ENCODE measurements around the gene SYP. TPM values are rescaled to one million over a fixed set of nuclear protein-coding genes. Genes with fewer than 3 reads are reported as not detected.
A peak's percentile ranks its signal among the peaks of the same experiment; 100 is the strongest.

The SYP gene
- total RNA-seq, 1 experiment from 2014 or later, result 0.44 TPM

DNA sequence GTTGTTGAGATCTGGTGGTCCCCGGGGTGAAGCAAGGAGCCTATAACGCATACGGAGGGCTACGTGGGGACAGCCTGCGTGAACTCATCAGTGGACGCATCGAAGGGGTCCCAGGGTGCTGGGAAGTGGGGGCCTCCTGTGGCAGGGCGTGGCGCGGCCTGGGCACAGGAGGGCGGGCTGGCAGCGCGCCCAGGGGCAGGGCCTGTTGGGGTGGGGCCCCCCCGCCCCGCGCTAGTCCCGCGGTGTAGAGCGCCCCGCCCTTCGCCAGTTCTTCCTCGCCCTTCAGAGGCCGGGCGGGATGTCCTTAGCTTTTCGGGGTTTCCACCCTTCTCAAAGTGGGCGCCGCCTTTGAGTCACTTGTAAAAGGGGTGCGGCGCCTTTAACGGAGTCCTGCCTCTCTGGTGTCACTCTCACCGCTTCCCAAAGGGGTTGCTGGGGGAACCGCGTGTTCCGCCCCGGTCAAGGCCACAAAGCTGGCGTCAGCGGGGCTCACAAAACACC lies 27.7 kb downstream of the SYP start:
- Histone ChIP-seq H3K27me3 (ENCODE audit: insufficient read depth, low read depth) (no peaks in the 10 kb centered on the region), H3F3A (ENCODE audit: insufficient read depth, low read depth) (no peaks in the 10 kb centered on the region), H3K4me1 (replicated peaks; ENCODE audit: insufficient read depth) (no peaks in the 10 kb centered on the region), H3K9me2 (ENCODE audit: insufficient read depth) (no peaks in the 10 kb centered on the region), H3K79me2 (ENCODE audit: low read depth) (no peaks in the 10 kb centered on the region), H2AFZ (no peak overlapping the region), H3K27ac (no peak overlapping the region), H3K9me3 (ENCODE audit: insufficient read depth, low read depth) (no peaks in the 10 kb centered on the region), H3K36me3 (ENCODE audit: low read depth) (no peaks in the 10 kb centered on the region), H3K4me3 (peak overlapping the region; percentile 56; the same call in 1 of the 2 replicates), H3K4me2 (peak overlapping the region; percentile 64), H4K20me1 (ENCODE audit: insufficient read depth) (no peaks in the 10 kb centered on the region)
- CTCF ChIA-PET, result no interaction called here
- DNase-seq, result peak; percentile 57 to 63
- no TSS peak for BruUV-seq (replicated peaks)
- POLR2A ChIA-PET (ENCODE audit: unreplicated experiment), result interaction anchor here (0.7 kb wide), 2 partner anchors 10 to 17 kb away, joined by 3 to 5 read pairs; partner anchors contain the start of gene MAGIX
- TF ChIP-seq, protein P1, sequence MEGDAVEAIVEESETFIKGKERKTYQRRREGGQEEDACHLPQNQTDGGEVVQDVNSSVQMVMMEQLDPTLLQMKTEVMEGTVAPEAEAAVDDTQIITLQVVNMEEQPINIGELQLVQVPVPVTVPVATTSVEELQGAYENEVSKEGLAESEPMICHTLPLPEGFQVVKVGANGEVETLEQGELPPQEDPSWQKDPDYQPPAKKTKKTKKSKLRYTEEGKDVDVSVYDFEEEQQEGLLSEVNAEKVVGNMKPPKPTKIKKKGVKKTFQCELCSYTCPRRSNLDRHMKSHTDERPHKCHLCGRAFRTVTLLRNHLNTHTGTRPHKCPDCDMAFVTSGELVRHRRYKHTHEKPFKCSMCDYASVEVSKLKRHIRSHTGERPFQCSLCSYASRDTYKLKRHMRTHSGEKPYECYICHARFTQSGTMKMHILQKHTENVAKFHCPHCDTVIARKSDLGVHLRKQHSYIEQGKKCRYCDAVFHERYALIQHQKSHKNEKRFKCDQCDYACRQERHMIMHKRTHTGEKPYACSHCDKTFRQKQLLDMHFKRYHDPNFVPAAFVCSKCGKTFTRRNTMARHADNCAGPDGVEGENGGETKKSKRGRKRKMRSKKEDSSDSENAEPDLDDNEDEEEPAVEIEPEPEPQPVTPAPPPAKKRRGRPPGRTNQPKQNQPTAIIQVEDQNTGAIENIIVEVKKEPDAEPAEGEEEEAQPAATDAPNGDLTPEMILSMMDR (conservative IDR thresholded peaks at IDR 0.05), result no peak
- no peak for TF ChIP-seq EZH2 (IDR thresholded peaks at IDR 0.05; ENCODE audit: low read depth)
- intact Hi-C loops (cut with micrococcal nuclease; ENCODE audit: unreplicated experiment), result loop anchor here (5.0 kb wide), 1 partner anchor 50 kb away; the partner anchor contains the start of gene GPKOW

DNA sequence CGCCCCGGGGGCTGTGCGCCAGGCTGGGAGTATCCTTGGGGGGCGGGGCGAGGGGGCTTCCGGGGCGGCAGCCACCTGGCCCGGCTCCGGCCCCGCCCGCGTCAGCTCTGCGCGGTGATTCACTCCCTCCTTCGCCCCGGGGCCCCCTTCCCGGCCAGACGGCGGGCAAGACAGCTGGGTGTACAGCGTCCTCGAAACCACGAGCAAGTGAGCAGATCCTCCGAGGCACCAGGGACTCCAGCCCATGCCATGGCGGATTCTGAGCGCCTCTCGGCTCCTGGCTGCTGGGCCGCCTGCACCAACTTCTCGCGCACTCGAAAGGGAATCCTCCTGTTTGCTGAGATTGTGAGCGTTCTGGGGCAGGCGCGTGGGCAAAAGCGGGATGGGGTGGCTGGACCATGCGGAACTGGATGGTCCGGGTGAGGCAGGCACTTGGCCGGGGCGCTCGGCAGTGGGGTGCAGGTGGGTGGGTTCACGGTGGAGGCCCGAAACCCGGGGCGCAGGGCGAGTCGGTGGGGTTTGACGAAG lies 28.2 kb downstream of the SYP start, which contains the start of gene PLP2:
TSS of gene PLP2 (plus strand) at position 147 of the 528 bp plus-strand sequence. CDS start at position 250, 103 bp downstream.
- H2AFZ ChIP-seq, result no peak within 1 kb of the TSS
- no peaks in the 10 kb centered on the region for H3K4me1 ChIP-seq (replicated peaks; ENCODE audit: insufficient read depth)
- no peaks in the 10 kb centered on the region for H3F3A ChIP-seq (ENCODE audit: insufficient read depth, low read depth)
- no peaks in the 10 kb centered on the region for H3K79me2 ChIP-seq (ENCODE audit: low read depth)
- no peak for TF ChIP-seq EZH2 (IDR thresholded peaks at IDR 0.05; ENCODE audit: low read depth)
- TF ChIP-seq, protein P1 (conservative IDR thresholded peaks at IDR 0.05), result no peak
- no peaks in the 10 kb centered on the region for H4K20me1 ChIP-seq (ENCODE audit: insufficient read depth)
- CTCF ChIA-PET, result no interaction called here
- no peaks in the 10 kb centered on the region for H3K36me3 ChIP-seq (ENCODE audit: low read depth)
- BruUV-seq (replicated peaks), result TSS peak; percentile 26
- peak within 1 kb of the TSS; percentile 56; the same call in 1 of the 2 replicates for H3K4me3 ChIP-seq
- no peaks in the 10 kb centered on the region for H3K27me3 ChIP-seq (ENCODE audit: insufficient read depth, low read depth)
- peak within 1 kb of the TSS; percentile 64 for H3K4me2 ChIP-seq
- peak; percentile 46 to 59 for DNase-seq
- H3K27ac ChIP-seq, result no peak within 1 kb of the TSS
- intact Hi-C loops (cut with micrococcal nuclease; ENCODE audit: unreplicated experiment), result loop anchor here (5.0 kb wide), 1 partner anchor 50 kb away; the partner anchor contains the start of gene GPKOW
- H3K9me3 ChIP-seq (ENCODE audit: insufficient read depth, low read depth), result no peaks in the 10 kb centered on the region
- H3K9me2 ChIP-seq (ENCODE audit: insufficient read depth), result no peaks in the 10 kb centered on the region
- POLR2A ChIA-PET (ENCODE audit: unreplicated experiment), result no interaction called here

DNA sequence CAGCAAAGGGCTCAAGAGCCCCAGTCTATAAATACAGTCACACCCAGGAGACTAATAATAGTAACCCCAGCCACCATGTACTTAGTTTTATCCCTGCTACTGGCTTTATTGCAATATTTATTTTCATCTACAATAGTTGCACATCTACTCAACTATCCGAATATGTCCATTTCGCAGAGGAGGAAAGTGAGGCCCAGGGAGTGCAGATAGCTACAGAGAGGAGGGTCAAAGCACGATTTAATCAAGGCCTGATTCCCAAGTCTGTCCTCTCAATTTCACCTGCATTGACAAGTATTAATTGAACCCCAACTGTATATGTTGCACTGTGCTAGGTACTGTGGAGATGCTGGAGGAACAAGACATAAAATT lies 32.3 kb downstream of the SYP start:
- H2AFZ ChIP-seq, result no peak overlapping the region
- H3K27ac ChIP-seq, result no peak overlapping the region
- no peaks in the 10 kb centered on the region for H3K4me1 ChIP-seq (replicated peaks; ENCODE audit: insufficient read depth)
- H3K9me2 ChIP-seq (ENCODE audit: insufficient read depth), result no peaks in the 10 kb centered on the region
- intact Hi-C loops (cut with micrococcal nuclease; ENCODE audit: unreplicated experiment), result loop anchor here (2.0 kb wide), 1 partner anchor 17 kb away; no protein-coding TSS in a partner anchor
- POLR2A ChIA-PET (ENCODE audit: unreplicated experiment), result interaction anchor here (0.6 kb wide), 1 partner anchor 22 kb away, joined by 12 read pairs; no protein-coding TSS in a partner anchor
- no peaks in the 10 kb centered on the region for H3K79me2 ChIP-seq (ENCODE audit: low read depth)
- H4K20me1 ChIP-seq (ENCODE audit: insufficient read depth), result no peaks in the 10 kb centered on the region
- H3K27me3 ChIP-seq (ENCODE audit: insufficient read depth, low read depth), result no peaks in the 10 kb centered on the region
- CTCF ChIA-PET, result no interaction called here
- no peak for DNase-seq
- TF ChIP-seq, protein P1 (conservative IDR thresholded peaks at IDR 0.05), result no peak
- TF ChIP-seq EZH2 (IDR thresholded peaks at IDR 0.05; ENCODE audit: low read depth), result no peak
- H3K9me3 ChIP-seq (ENCODE audit: insufficient read depth, low read depth), result no peaks in the 10 kb centered on the region
- H3K36me3 ChIP-seq (ENCODE audit: low read depth), result no peaks in the 10 kb centered on the region
- H3K4me3 ChIP-seq, result no peak overlapping the region
- BruUV-seq (replicated peaks), result no TSS peak
- no peak overlapping the region for H3K4me2 ChIP-seq
- no peaks in the 10 kb centered on the region for H3F3A ChIP-seq (ENCODE audit: insufficient read depth, low read depth)
